ENCODE data around the gene LRRC74B. TPM values are rescaled to one million over a fixed set of nuclear protein-coding genes. Genes with fewer than 3 reads are reported as not detected.

The LRRC74B gene
- total RNA-seq, 4 donors from 2014 or later = not detected

GRCh38 chr22:21098099-21098671 is 52.4 kb downstream of the LRRC74B start:
- H3K36me3 ChIP-seq = no peaks in the 10 kb centered on the region
- peaks cover 0 to 32% (median 0%) of the 10 kb centered on the region in 4 donors for H3K27me3 ChIP-seq
- peaks cover 3 to 7% (median 6%) of the 10 kb centered on the region in 4 donors for H3K4me1 ChIP-seq
- TF ChIP-seq POLR2AphosphoS5 (IDR thresholded peaks at IDR 0.05) = no peak
- no peak for TF ChIP-seq POLR2A (IDR thresholded peaks at IDR 0.05; ENCODE audit: low read depth)
- TF ChIP-seq EP300 (IDR thresholded peaks at IDR 0.05) = no peak
- TF ChIP-seq CTCF (IDR thresholded peaks at IDR 0.05) = no peak
- H3K27ac ChIP-seq (replicated peaks in 1 of 4) = no peak overlapping the region
- 90% methylated on average over 1 of the region's 1 CpG for WGBS
- H3K4me3 ChIP-seq = no peak overlapping the region
- intact Hi-C loops (cut with DNase I) = no loop called here
- DNase-seq (ENCODE audit: extremely low spot score) = no peak
- no peaks in the 10 kb centered on the region for H3K9me3 ChIP-seq

GRCh38 chr22:21099578-21099977 is 53.8 kb downstream of the LRRC74B start:
- DNase-seq (ENCODE audit: extremely low spot score) = no peak
- intact Hi-C loops (cut with DNase I) = no loop called here
- H3K27ac ChIP-seq (replicated peaks in 1 of 4) = no peak overlapping the region
- H3K27me3 ChIP-seq = peaks cover 0 to 35% (median 0%) of the 10 kb centered on the region in 4 donors
- no peak for TF ChIP-seq CTCF (IDR thresholded peaks at IDR 0.05)
- no peak for TF ChIP-seq POLR2A (IDR thresholded peaks at IDR 0.05; ENCODE audit: low read depth)
- no peak for TF ChIP-seq POLR2AphosphoS5 (IDR thresholded peaks at IDR 0.05)
- no peak for TF ChIP-seq EP300 (IDR thresholded peaks at IDR 0.05)
- H3K9me3 ChIP-seq = no peaks in the 10 kb centered on the region
- peaks cover 3 to 7% (median 6%) of the 10 kb centered on the region in 4 donors for H3K4me1 ChIP-seq
- no peak overlapping the region for H3K4me3 ChIP-seq
- H3K36me3 ChIP-seq = no peaks in the 10 kb centered on the region

- Histone ChIP-seq H3K36me3 (no peaks in the 10 kb centered on the region), H3K4me1 (peaks cover 3 to 7% (median 6%) of the 10 kb centered on the region in 4 donors), H3K27ac (replicated peaks in 1 of 4) (no peak overlapping the region), H3K4me3 (no peak overlapping the region), H3K9me3 (no peaks in the 10 kb centered on the region), H3K27me3 (peaks cover 0 to 35% (median 0%) of the 10 kb centered on the region in 4 donors)
- TF ChIP-seq POLR2AphosphoS5 (IDR thresholded peaks at IDR 0.05) = no peak
- no peak for TF ChIP-seq EP300 (IDR thresholded peaks at IDR 0.05)
- TF ChIP-seq POLR2A (IDR thresholded peaks at IDR 0.05; ENCODE audit: low read depth) = no peak
- TF ChIP-seq CTCF (IDR thresholded peaks at IDR 0.05) = no peak
- intact Hi-C loops (cut with DNase I) = no loop called here
- DNase-seq (ENCODE audit: extremely low spot score) = no peak
- 72% methylated on average over 7 of the region's 7 CpGs for WGBS
Observed at GRCh38 chr22:21100149-21101032, 54.6 kb downstream of the LRRC74B start.

GRCh38 chr22:21101877-21102638 is 56.3 kb downstream of the LRRC74B start:
- Histone ChIP-seq H3K4me3 (no peak overlapping the region), H3K4me1 (peaks cover 3 to 7% (median 6%) of the 10 kb centered on the region in 4 donors), H3K27me3 (peaks cover 0 to 45% (median 0%) of the 10 kb centered on the region in 4 donors)

More at GRCh38 chr22:21101877-21102638, 56.3 kb downstream of the LRRC74B start:
- WGBS = 67% methylated on average over 5 of the region's 6 CpGs
- intact Hi-C loops (cut with DNase I) = no loop called here
- no peaks in the 10 kb centered on the region for H3K9me3 ChIP-seq
- no peak for DNase-seq (ENCODE audit: extremely low spot score)
- TF ChIP-seq CTCF (IDR thresholded peaks at IDR 0.05) = no peak
- TF ChIP-seq POLR2A (IDR thresholded peaks at IDR 0.05; ENCODE audit: low read depth) = no peak
- no peak for TF ChIP-seq EP300 (IDR thresholded peaks at IDR 0.05)
- no peak for TF ChIP-seq POLR2AphosphoS5 (IDR thresholded peaks at IDR 0.05)
- no peak overlapping the region for H3K27ac ChIP-seq (replicated peaks in 1 of 4)
- H3K36me3 ChIP-seq = no peaks in the 10 kb centered on the region
